HG03442 (cell line): ENCODE measurements around the gene TDRD12.
"Not testable (repeated sequence)": the region's sequence is repeated elsewhere in the genome, so short reads cannot be mapped to it uniquely, and the experiment has no call there.

Source experiments
- ATAC-seq: cut with Tn5 transposase; IDR thresholded peaks from one replicate; pipeline ENCODE4 v1.9.1; 2021; ENCODE audit warnings: mild to moderate bottlenecking, moderate library complexity; ENCODE audit not compliant: unreplicated experiment

Gene TDRD12

GRCh38 chr19:32829345-32829896, 109.9 kb downstream of the TDRD12 start:
- ATAC-seq: no peak

- ATAC-seq: no peak
Observed at GRCh38 chr19:32830231-32831014, 110.9 kb downstream of the TDRD12 start.

- ATAC-seq: no peak
Observed at GRCh38 chr19:32831611-32832010, 112.0 kb downstream of the TDRD12 start.

- not testable (repeated sequence) for ATAC-seq
Observed at GRCh38 chr19:32832094-32832493, 112.5 kb downstream of the TDRD12 start.

GRCh38 chr19:32832825-32833224, 113.3 kb downstream of the TDRD12 start:
- not testable (repeated sequence) for ATAC-seq

GRCh38 chr19:32833388-32833787, 113.8 kb downstream of the TDRD12 start:
- not testable (repeated sequence) for ATAC-seq

- no peak for ATAC-seq
Observed at GRCh38 chr19:32837531-32837930, 118.0 kb downstream of the TDRD12 start.

GRCh38 chr19:32842061-32842460, 122.5 kb downstream of the TDRD12 start:
- no peak for ATAC-seq

- ATAC-seq: no peak
Observed at GRCh38 chr19:32843716-32844245, 124.2 kb downstream of the TDRD12 start.

GRCh38 chr19:32848035-32848434, 128.5 kb downstream of the TDRD12 start:
- ATAC-seq: not testable (repeated sequence)

GRCh38 chr19:32852216-32852615, 132.6 kb downstream of the TDRD12 start:
- ATAC-seq: no peak

GRCh38 chr19:32856818-32857217, 137.3 kb downstream of the TDRD12 start:
- not testable (repeated sequence) for ATAC-seq

GRCh38 chr19:32857584-32857983, 138.0 kb downstream of the TDRD12 start:
- no peak for ATAC-seq

- ATAC-seq: no peak
Observed at GRCh38 chr19:32858155-32858554, 138.6 kb downstream of the TDRD12 start.

GRCh38 chr19:32858559-32858958, 139.0 kb downstream of the TDRD12 start:
- ATAC-seq: no peak

GRCh38 chr19:32859591-32859990, 140.0 kb downstream of the TDRD12 start:
- no peak for ATAC-seq

- ATAC-seq: no peak
Observed at GRCh38 chr19:32861596-32861995, 142.0 kb downstream of the TDRD12 start.

GRCh38 chr19:32862173-32862572, 142.6 kb downstream of the TDRD12 start:
- ATAC-seq: no peak

GRCh38 chr19:32862741-32863140, 143.2 kb downstream of the TDRD12 start:
- ATAC-seq: no peak

GRCh38 chr19:32863301-32863700, 143.7 kb downstream of the TDRD12 start:
- no peak for ATAC-seq

GRCh38 chr19:32863841-32864240, 144.3 kb downstream of the TDRD12 start:
- no peak for ATAC-seq

- ATAC-seq: no peak
Observed at GRCh38 chr19:32864318-32865007, 144.9 kb downstream of the TDRD12 start.
